H1 (cell line): ENCODE results near the gene MRTO4. TPM values are rescaled to one million over a fixed set of nuclear protein-coding genes. Genes with fewer than 3 reads are reported as not detected.

Experiments used
- CTCF ChIA-PET: fragments of 300-600 bp; sonication (Branson Sonifier 250); formaldehyde crosslinking; loops from one replicate; lab custom pipeline; 2021; ENCODE audit not compliant: partially characterized antibody; lab: Charles Lee
- POLR2A ChIA-PET: fragments of 300-600 bp; sonication (Branson Sonifier 250); formaldehyde crosslinking; loops from one replicate; lab custom pipeline; 2021; ENCODE audit warnings: inconsistent platforms; ENCODE audit not compliant: partially characterized antibody; lab: Charles Lee
- DNase-seq, 2 experiments: peaks; one replicate each; pipeline versions ENCODE4 v3.0.0 to v3.0.0-alpha.2; 2010 to 2022; ENCODE audit warnings: low spot score in 2 of 2, low read depth in 1 of 2, mixed read lengths in 1 of 2
- FAIRE-seq: peaks from 2 replicates; lab custom pipeline; 2011; peaks lifted over from hg19 to GRCh38; lab: Jason Lieb, UNC
- H2AFZ ChIP-seq: 2 replicates; pipeline ENCODE4 v1.8.1; 2012; ENCODE audit warnings: low read length, inconsistent platforms
- H2AK5ac ChIP-seq: 2 replicates; pipeline ENCODE4 v1.6.1; 2013; ENCODE audit warnings: low read depth, low read length
- H2BK120ac ChIP-seq: replicated peaks from 2 replicates; pipeline ENCODE3; 2013; ENCODE audit warnings: low read depth, low read length, inconsistent platforms
- H2BK12ac ChIP-seq: 2 replicates; pipeline ENCODE4 v1.6.1; 2013; ENCODE audit warnings: low read depth, low read length
- H2BK15ac ChIP-seq: 2 replicates; pipeline ENCODE4 v1.6.1; 2013; ENCODE audit warnings: low read length
- H2BK20ac ChIP-seq: 2 replicates; pipeline ENCODE4 v1.6.1; 2013; ENCODE audit warnings: low read length
- H2BK5ac ChIP-seq: 2 replicates; pipeline ENCODE4 v1.6.1; 2013; ENCODE audit warnings: low read depth, low read length
- H3K14ac ChIP-seq: 2 replicates; pipeline ENCODE4 v1.6.1; 2013; ENCODE audit warnings: inconsistent platforms; ENCODE audit not compliant: insufficient read length
- H3K18ac ChIP-seq: 2 replicates; pipeline ENCODE4 v1.6.1; 2013; ENCODE audit warnings: low read length; ENCODE audit errors: extremely low read depth
- H3K23ac ChIP-seq: 2 replicates; pipeline ENCODE4 v1.6.1; 2013; ENCODE audit warnings: inconsistent platforms; ENCODE audit not compliant: insufficient read length
- H3K23me2 ChIP-seq: 2 replicates; pipeline ENCODE4 v1.6.1; 2013; ENCODE audit warnings: low read depth, low read length
- H3K27ac ChIP-seq: 2 replicates; pipeline ENCODE4 v1.6.1; 2011; ENCODE audit warnings: low read depth, low read length, inconsistent platforms
- H3K27me3 ChIP-seq, 4 experiments: replicated peaks in 1 of 4; 1 replicate in 1 of 4; 2 replicates in 3 of 4; pipeline versions ENCODE4 v1.6.1 to v1.8.1; 2011 to 2013; ENCODE audit warnings: low read length in 3 of 4, mild to moderate bottlenecking in 3 of 4, inconsistent platforms in 2 of 4, mixed read lengths in 2 of 4, moderate library complexity in 1 of 4; ENCODE audit not compliant: control insufficient read depth in 3 of 4, insufficient read depth in 3 of 4; ENCODE audit errors: extremely low read depth in 1 of 4
- H3K36me3 ChIP-seq, 4 experiments: 2 replicates each; pipeline versions ENCODE4 v1.6.1 to v1.8.1; 2011 to 2013; ENCODE audit warnings: mild to moderate bottlenecking in 4 of 4, low read length in 3 of 4, moderate library complexity in 2 of 4, control low read depth in 1 of 4, inconsistent platforms in 1 of 4; ENCODE audit not compliant: insufficient read depth in 4 of 4, control insufficient read depth in 2 of 4
- H3K4ac ChIP-seq: replicated peaks from 2 replicates; pipeline ENCODE3; 2013; ENCODE audit warnings: low read length, low read depth, mixed read lengths, inconsistent platforms; ENCODE audit not compliant: insufficient read length
- H3K4me1 ChIP-seq, 4 experiments: replicated peaks in 1 of 4; 1 replicate in 1 of 4; 2 replicates in 3 of 4; pipeline versions ENCODE4 v1.6.1 to v1.8.1; 2011 to 2013; ENCODE audit warnings: low read length in 3 of 4, inconsistent platforms in 2 of 4, mixed read lengths in 1 of 4; ENCODE audit not compliant: insufficient read depth in 4 of 4, control insufficient read depth in 3 of 4
- H3K4me2 ChIP-seq, 2 experiments: 2 replicates each; pipeline versions ENCODE4 v1.6.1 to v1.8.1; 2011 to 2013; ENCODE audit warnings: low read depth in 2 of 2, low read length in 2 of 2, control low read depth in 1 of 2, inconsistent platforms in 1 of 2, mild to moderate bottlenecking in 1 of 2; ENCODE audit not compliant: insufficient read depth in 1 of 2
- H3K4me3 ChIP-seq, 4 experiments: fragments of 200-600, 300-600 bp in 1 of 4; sonication (generic), shearing (Covaris generic), sonication (Bioruptor Twin) in 1 of 4; 2 replicates each; pipeline versions ENCODE4 v1.5.1 to v1.8.1; 2011 to 2016; ENCODE audit warnings: low read length in 4 of 4, low read depth in 3 of 4, control low read depth in 2 of 4, inconsistent platforms in 2 of 4, mild to moderate bottlenecking in 2 of 4, mixed read lengths in 1 of 4, moderate library complexity in 1 of 4; ENCODE audit not compliant: insufficient read depth in 2 of 4; ENCODE audit errors: extremely low read depth in 1 of 4
- H3K56ac ChIP-seq: replicated peaks from 2 replicates; pipeline ENCODE3; 2013; ENCODE audit warnings: low read depth, mild to moderate bottlenecking, mixed read lengths, low read length, inconsistent platforms; ENCODE audit not compliant: insufficient read length
- H3K79me1 ChIP-seq: 2 replicates; pipeline ENCODE4 v1.6.1; 2013; ENCODE audit warnings: low read depth, low read length, control low read depth
- H3K79me2 ChIP-seq, 2 experiments: 2 replicates each; pipeline versions ENCODE4 v1.6.1 to v1.8.1; 2012 to 2013; ENCODE audit warnings: low read length in 2 of 2, mild to moderate bottlenecking in 2 of 2, inconsistent platforms in 1 of 2; ENCODE audit not compliant: insufficient read depth in 2 of 2, control insufficient read depth in 1 of 2
- H3K9ac ChIP-seq, 4 experiments: replicated peaks in 1 of 4; 1 replicate in 1 of 4; 2 replicates in 3 of 4; pipeline versions ENCODE4 v1.6.1 to v1.8.1; 2011 to 2013; ENCODE audit warnings: low read depth in 3 of 4, low read length in 3 of 4, control low read depth in 2 of 4, mild to moderate bottlenecking in 2 of 4, moderate library complexity in 2 of 4, inconsistent platforms in 1 of 4; ENCODE audit errors: extremely low read depth in 1 of 4
- H3K9me3 ChIP-seq, 2 experiments: 2 replicates each; pipeline versions ENCODE4 v1.6.1 to v1.8.1; 2012 to 2013; ENCODE audit warnings: mild to moderate bottlenecking in 2 of 2, moderate library complexity in 2 of 2, control low read depth in 1 of 2, inconsistent platforms in 1 of 2, low read depth in 1 of 2, low read length in 1 of 2, mixed read lengths in 1 of 2; ENCODE audit not compliant: insufficient read depth in 2 of 2
- H4K20me1 ChIP-seq, 2 experiments: replicated peaks in 1 of 2; 2 replicates each; pipeline versions ENCODE3 to v1.8.1; 2011 to 2013; ENCODE audit warnings: inconsistent platforms in 2 of 2, low read length in 2 of 2, mild to moderate bottlenecking in 1 of 2; ENCODE audit not compliant: insufficient read depth in 2 of 2, control insufficient read depth in 1 of 2
- H4K5ac ChIP-seq: 2 replicates; pipeline ENCODE4 v1.6.1; 2013; ENCODE audit warnings: low read length, low read depth, mixed read lengths, inconsistent platforms; ENCODE audit not compliant: insufficient read length
- H4K8ac ChIP-seq: 2 replicates; pipeline ENCODE4 v1.8.0; 2013; ENCODE audit warnings: mild to moderate bottlenecking, moderate library complexity, low read length, inconsistent platforms; ENCODE audit not compliant: insufficient read depth; ENCODE audit errors: extremely low read depth
- H4K91ac ChIP-seq: replicated peaks from 2 replicates; pipeline ENCODE3; 2013; ENCODE audit warnings: low read length, mixed read lengths, inconsistent platforms; ENCODE audit not compliant: insufficient read length
- CEBPB ChIP-seq: IDR thresholded peaks from 2 replicates; pipeline ENCODE4 v1.6.1; 2012; ENCODE audit warnings: low read depth, low read length
- polyA plus RNA-seq, 7 experiments: library from polyadenylated mRNA; depleted of rRNA in 3 of 7; stranded (reverse) in 5 of 7; unstranded in 2 of 7; fragments of >200 nt in 5 of 7; fragments of 200-250 nt in 2 of 7; gene quantifications; 1 replicate in 5 of 7; 2 replicates in 1 of 7; 4 replicates in 1 of 7; pipeline versions ENCODE4 v1.2.1 to v1.2.3, GENCODE V29; 2011 to 2013; ENCODE audit warnings: missing spikeins in 2 of 7, mixed read lengths in 2 of 7
- total RNA-seq: library from RNA; stranded (reverse); fragmentation: NEBNext Ultra II Directional; extraction: Animal tissue kit (Norgen Biotek cat#: 25700); gene quantifications from 2 replicates; pipeline ENCODE4 v1.2.1, GENCODE V29; 2021

Gene MRTO4
- total and polyA plus RNA-seq, 2 of the 8 experiments (the other 6 are each of a cell fraction or from before 2014, with no cell fraction given) = 36.9 to 64.3 TPM

DNA sequence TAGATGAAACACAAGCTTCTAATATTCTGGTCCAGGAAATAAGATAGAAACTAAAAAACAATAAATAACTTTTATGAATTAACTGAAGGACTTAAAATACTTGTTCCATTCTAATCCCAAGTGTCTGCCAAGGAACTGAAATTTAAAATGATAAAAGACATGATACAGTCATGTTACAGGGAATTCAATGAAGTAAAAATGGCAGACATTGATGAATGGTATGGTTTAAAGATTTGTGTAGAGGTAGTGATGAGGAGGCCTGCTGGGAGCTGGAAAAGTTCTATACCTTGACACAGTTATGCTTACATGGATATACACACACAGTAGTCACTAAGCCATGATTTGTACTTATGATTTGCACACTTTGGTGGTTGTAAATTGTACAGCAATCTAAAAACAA lies 39.4 kb upstream of the MRTO4 start:
- Histone ChIP-seq H3K4me3 (no peak overlapping the region), H4K8ac (no peak overlapping the region), H2BK5ac (no peak overlapping the region), H3K9ac (no peak overlapping the region), H3K79me2 (peaks cover 25 to 64% of the 10 kb centered on the region in 2 experiments), H3K23ac (no peak overlapping the region), H3K36me3 (peaks cover 2 to 7% (median 3%) of the 10 kb centered on the region in 4 experiments; a peak in 3 of 8 replicates), H3K18ac (no peak overlapping the region), H4K20me1 (peaks cover 4 to 16% of the 10 kb centered on the region in 2 experiments), H2BK12ac (no peak overlapping the region), H3K79me1 (peaks cover 5% of the 10 kb centered on the region; the same call in 1 of the 2 replicates), H3K4me1 (peaks cover 0 to 8% (median 0%) of the 10 kb centered on the region in 4 experiments; a peak in 3 of 7 replicates), H3K23me2 (peaks cover 9% of the 10 kb centered on the region), H3K56ac (no peak overlapping the region), H3K4me2 (no peak overlapping the region; a peak in 1 of 4 replicates), H3K27ac (no peak overlapping the region), H2AFZ (no peak overlapping the region), H2BK120ac (no peak overlapping the region), H2BK20ac (no peak overlapping the region), H3K27me3 (no peaks in the 10 kb centered on the region), H2BK15ac (no peak overlapping the region), H3K4ac (no peak overlapping the region), H3K14ac (no peak overlapping the region), H2AK5ac (no peak overlapping the region), H4K91ac (no peak overlapping the region), H4K5ac (no peak overlapping the region), H3K9me3 (no peaks in the 10 kb centered on the region)
- ChIA-PET POLR2A (interaction anchor here (0.6 to 1.6 kb wide), 3 partner anchors 12 to 78 kb away, joined by 3 to 6 read pairs (median 4); no protein-coding TSS in a partner anchor), CTCF (interaction anchor here (1.0 to 1.3 kb wide), 4 partner anchors 11 to 32 kb away, joined by 3 to 5 read pairs (median 3); no protein-coding TSS in a partner anchor)
- no peak for FAIRE-seq
- TF ChIP-seq CEBPB = no peak
- DNase-seq = no peak
